ENCODE data around the gene C2CD3. TPM values are rescaled to one million over a fixed set of nuclear protein-coding genes. Genes with fewer than 3 reads are reported as not detected.
A peak's percentile ranks its signal among the peaks of the same experiment; 100 is the strongest.

Gene C2CD3
- total and polyA plus RNA-seq, 10 of the 15 experiments (the other 5 are each of a cell fraction or from before 2014, with no cell fraction given) = 2.3 to 24.0 (median 16.3) TPM

DNA sequence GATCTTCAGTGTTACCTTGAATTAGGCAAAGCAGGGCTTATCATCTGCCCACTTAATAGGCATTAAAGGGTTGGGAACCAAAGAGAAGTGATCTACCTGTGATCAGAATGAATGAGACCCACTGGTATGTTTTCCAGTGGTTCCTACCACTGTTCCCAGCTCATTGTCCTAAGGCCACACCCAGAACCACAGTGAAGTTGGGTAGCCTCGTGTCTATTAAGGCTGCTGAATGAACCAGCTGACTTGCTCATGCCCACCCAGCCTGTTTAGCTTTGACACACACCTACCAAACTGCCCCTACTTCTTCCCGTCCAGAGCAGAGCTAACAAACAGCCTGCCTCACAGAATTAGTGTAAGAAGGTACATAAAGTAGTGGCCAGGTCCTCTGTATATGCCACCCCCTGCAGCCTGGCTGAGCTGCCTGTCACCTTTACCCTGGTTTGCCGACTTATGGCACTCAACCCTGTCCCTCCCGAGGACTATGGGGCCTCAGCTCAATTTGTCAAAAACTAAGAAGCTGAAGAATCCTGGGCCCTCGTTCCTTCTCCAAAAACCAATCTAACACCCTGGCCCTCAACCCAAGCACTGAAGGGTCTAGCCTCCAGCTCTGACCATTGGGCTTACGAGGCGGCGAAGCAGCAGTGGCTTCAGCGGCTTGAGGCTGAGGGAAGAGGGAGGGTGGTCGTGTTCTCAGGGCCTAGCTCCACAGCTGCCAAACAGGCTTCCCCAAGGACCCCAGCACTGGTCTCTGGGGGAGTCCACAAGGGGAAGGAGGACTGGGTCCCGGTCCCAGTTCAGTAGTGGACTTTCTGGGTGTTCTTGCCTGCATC is 198.0 kb downstream of the C2CD3 start:
- 76% methylated on average over 11 of the region's 11 CpGs for WGBS (ENCODE audit: insufficient coverage, insufficient replicate concordance, low lambda C conversion rate, missing lambda C conversion rate)
- no peak for DNase-seq (ENCODE audit: low read depth, low spot score)
- no peak overlapping the region for H3K4me2 ChIP-seq (ENCODE audit: control insufficient read depth, insufficient read depth)
- H3K36me3 ChIP-seq (ENCODE audit: control insufficient read depth in 2 of 2, insufficient read depth in 2 of 2, low read length in 1 of 2) = peaks cover 23 to 25% of the 10 kb centered on the region in 2 experiments
- ATAC-seq = peak; percentile 5; the same call in 2 of the 3 replicates
- H3K4me3 ChIP-seq = no peak overlapping the region
- no peaks in the 10 kb centered on the region for H3K9me3 ChIP-seq (replicated peaks; ENCODE audit: control insufficient read depth, insufficient read depth, low read length)
- no peak overlapping the region for H3K9ac ChIP-seq (ENCODE audit: control insufficient read depth, insufficient read depth, low read length)
- ChIA-PET POLR2A (interaction anchor here (1.7 kb wide), 1 partner anchor 10 kb away, joined by 5 read pairs; the partner anchor contains the start of gene UCP2), SMC1A (ENCODE audit: uncharacterized antibody, unreplicated experiment) (interaction anchor here (0.9 to 2.7 kb wide), 5 partner anchors 8 to 74 kb away, joined by 3 to 7 read pairs (median 5); no protein-coding TSS in a partner anchor), RAD21 (ENCODE audit: unreplicated experiment) (interaction anchor here (0.5 to 1.7 kb wide), 5 partner anchors 8 to 199 kb away, joined by 3 to 5 read pairs (median 3); partner anchors contain the start of genes PPME1 and UCP2), CTCF (interaction anchor here (0.7 to 1.7 kb wide), 5 partner anchors 9 to 73 kb away, joined by 3 to 5 read pairs (median 3); no protein-coding TSS in a partner anchor)
- H3K27ac ChIP-seq (ENCODE audit: control insufficient read depth, insufficient read depth) = no peak overlapping the region
- intact Hi-C loops (cut with micrococcal nuclease; ENCODE audit: unreplicated experiment) (no loop called here), in situ Hi-C loops (cut with MboI) (no loop called here)
- H3K79me2 ChIP-seq (ENCODE audit: control insufficient read depth, insufficient read depth, low read length) = 0 out of 2 replicates have a peak, but pooled peaks cover 2% of the 10 kb centered on the region
- H2AFZ ChIP-seq (ENCODE audit: control insufficient read depth, low read depth, low read length) = no peak overlapping the region
- peaks cover 9% of the 10 kb centered on the region for H3K4me1 ChIP-seq (ENCODE audit: control insufficient read depth, insufficient read depth, low read length)
- no peaks in the 10 kb centered on the region for H3K27me3 ChIP-seq (replicated peaks in 1 of 2; ENCODE audit: control insufficient read depth in 2 of 2, insufficient read depth in 2 of 2, low read length in 1 of 2)
- FAIRE-seq = no peak
- no TSS peak for BruUV-seq (replicated peaks)
- no peaks in the 10 kb centered on the region for H4K20me1 ChIP-seq (ENCODE audit: control insufficient read depth, insufficient read depth)
- peak; percentile 53; the same call in 1 of the 2 replicates for TF ChIP-seq POLR2AphosphoS5 (IDR thresholded peaks at IDR 0.05; ENCODE audit: low read length)
- TF ChIP-seq CBX5 (IDR thresholded peaks at IDR 0.05; ENCODE audit: low read depth) = no peak
- TF ChIP-seq, protein P1, sequence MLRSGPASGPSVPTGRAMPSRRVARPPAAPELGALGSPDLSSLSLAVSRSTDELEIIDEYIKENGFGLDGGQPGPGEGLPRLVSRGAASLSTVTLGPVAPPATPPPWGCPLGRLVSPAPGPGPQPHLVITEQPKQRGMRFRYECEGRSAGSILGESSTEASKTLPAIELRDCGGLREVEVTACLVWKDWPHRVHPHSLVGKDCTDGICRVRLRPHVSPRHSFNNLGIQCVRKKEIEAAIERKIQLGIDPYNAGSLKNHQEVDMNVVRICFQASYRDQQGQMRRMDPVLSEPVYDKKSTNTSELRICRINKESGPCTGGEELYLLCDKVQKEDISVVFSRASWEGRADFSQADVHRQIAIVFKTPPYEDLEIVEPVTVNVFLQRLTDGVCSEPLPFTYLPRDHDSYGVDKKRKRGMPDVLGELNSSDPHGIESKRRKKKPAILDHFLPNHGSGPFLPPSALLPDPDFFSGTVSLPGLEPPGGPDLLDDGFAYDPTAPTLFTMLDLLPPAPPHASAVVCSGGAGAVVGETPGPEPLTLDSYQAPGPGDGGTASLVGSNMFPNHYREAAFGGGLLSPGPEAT (IDR thresholded peaks at IDR 0.05; ENCODE audit: low read depth) = no peak
- no peak for TF ChIP-seq ZNF274 (IDR thresholded peaks at IDR 0.05; ENCODE audit: insufficient read depth, insufficient read length)
- no peak for TF ChIP-seq NFIC (IDR thresholded peaks at IDR 0.05; ENCODE audit: low read depth, low read length)
- TF ChIP-seq ZZZ3 (IDR thresholded peaks at IDR 0.05; ENCODE audit: control insufficient read depth, insufficient read length, low read depth) = no peak
- TF ChIP-seq POLR2A (IDR thresholded peaks at IDR 0.05; ENCODE audit: low read depth, low read length) = peak; percentile 75
- TF ChIP-seq POU2F2 (IDR thresholded peaks at IDR 0.05; ENCODE audit: borderline replicate concordance, low read depth, low read length) = no peak
- no peak for TF ChIP-seq DPF2 (IDR thresholded peaks at IDR 0.05)
- TF ChIP-seq, protein P2, sequence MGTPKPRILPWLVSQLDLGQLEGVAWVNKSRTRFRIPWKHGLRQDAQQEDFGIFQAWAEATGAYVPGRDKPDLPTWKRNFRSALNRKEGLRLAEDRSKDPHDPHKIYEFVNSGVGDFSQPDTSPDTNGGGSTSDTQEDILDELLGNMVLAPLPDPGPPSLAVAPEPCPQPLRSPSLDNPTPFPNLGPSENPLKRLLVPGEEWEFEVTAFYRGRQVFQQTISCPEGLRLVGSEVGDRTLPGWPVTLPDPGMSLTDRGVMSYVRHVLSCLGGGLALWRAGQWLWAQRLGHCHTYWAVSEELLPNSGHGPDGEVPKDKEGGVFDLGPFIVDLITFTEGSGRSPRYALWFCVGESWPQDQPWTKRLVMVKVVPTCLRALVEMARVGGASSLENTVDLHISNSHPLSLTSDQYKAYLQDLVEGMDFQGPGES (IDR thresholded peaks at IDR 0.05) = no peak
- TF ChIP-seq, protein P3, sequence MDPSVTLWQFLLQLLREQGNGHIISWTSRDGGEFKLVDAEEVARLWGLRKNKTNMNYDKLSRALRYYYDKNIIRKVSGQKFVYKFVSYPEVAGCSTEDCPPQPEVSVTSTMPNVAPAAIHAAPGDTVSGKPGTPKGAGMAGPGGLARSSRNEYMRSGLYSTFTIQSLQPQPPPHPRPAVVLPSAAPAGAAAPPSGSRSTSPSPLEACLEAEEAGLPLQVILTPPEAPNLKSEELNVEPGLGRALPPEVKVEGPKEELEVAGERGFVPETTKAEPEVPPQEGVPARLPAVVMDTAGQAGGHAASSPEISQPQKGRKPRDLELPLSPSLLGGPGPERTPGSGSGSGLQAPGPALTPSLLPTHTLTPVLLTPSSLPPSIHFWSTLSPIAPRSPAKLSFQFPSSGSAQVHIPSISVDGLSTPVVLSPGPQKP (IDR thresholded peaks at IDR 0.05; ENCODE audit: low read depth, low read length) = no peak
- TF ChIP-seq, protein P4, sequence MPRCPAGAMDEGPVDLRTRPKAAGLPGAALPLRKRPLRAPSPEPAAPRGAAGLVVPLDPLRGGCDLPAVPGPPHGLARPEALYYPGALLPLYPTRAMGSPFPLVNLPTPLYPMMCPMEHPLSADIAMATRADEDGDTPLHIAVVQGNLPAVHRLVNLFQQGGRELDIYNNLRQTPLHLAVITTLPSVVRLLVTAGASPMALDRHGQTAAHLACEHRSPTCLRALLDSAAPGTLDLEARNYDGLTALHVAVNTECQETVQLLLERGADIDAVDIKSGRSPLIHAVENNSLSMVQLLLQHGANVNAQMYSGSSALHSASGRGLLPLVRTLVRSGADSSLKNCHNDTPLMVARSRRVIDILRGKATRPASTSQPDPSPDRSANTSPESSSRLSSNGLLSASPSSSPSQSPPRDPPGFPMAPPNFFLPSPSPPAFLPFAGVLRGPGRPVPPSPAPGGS (IDR thresholded peaks at IDR 0.05; ENCODE audit: borderline replicate concordance, insufficient read depth, low read depth, low read length, poor library complexity, severe bottlenecking) = peak; percentile 15
- TF ChIP-seq ZNF622 (IDR thresholded peaks at IDR 0.05) = no peak
- no peak for TF ChIP-seq ZBED1 (IDR thresholded peaks at IDR 0.05; ENCODE audit: borderline replicate concordance)
- no peak for TF ChIP-seq RAD21 (IDR thresholded peaks at IDR 0.05; ENCODE audit: insufficient read depth, low read depth, low read length)
- TF ChIP-seq POLR2AphosphoS2 (IDR thresholded peaks at IDR 0.05; ENCODE audit: low read depth, low read length) = peak; percentile 20; the same call in 1 of the 2 replicates
- TF ChIP-seq BRCA1 (IDR thresholded peaks at IDR 0.05; ENCODE audit: low read depth, low read length) = no peak
- no peak for TF ChIP-seq SUZ12 (IDR thresholded peaks at IDR 0.05; ENCODE audit: unreplicated experiment)
- no peak for TF ChIP-seq NFYB (IDR thresholded peaks at IDR 0.05; ENCODE audit: insufficient read depth, low read depth, low read length)
